H9 (cell line): ENCODE results near the gene HYDIN. TPM values are rescaled to one million over a fixed set of nuclear protein-coding genes. Genes with fewer than 3 reads are reported as not detected.
"Not testable (repeated sequence)": the region's sequence is repeated elsewhere in the genome, so short reads cannot be mapped to it uniquely, and the experiment has no call there.

Experiments
- DNase-seq: peaks from one replicate; pipeline ENCODE4 v3.0.0-alpha.2; 2017
- H2AFZ ChIP-seq: one replicate; pipeline ENCODE4 v1.6.1; 2013; ENCODE audit warnings: mild to moderate bottlenecking, low read length, control low read depth, moderate library complexity
- H2AK5ac ChIP-seq: 2 replicates; pipeline ENCODE4 v1.6.1; 2013; ENCODE audit warnings: low read length, control low read depth, mixed read lengths; ENCODE audit not compliant: insufficient read length
- H2BK120ac ChIP-seq: one replicate; pipeline ENCODE4 v1.6.1; 2013; ENCODE audit warnings: low read depth, mild to moderate bottlenecking, low read length, control low read depth, inconsistent platforms; ENCODE audit not compliant: poor library complexity, severe bottlenecking
- H2BK12ac ChIP-seq: 2 replicates; pipeline ENCODE4 v1.6.1; 2013; ENCODE audit warnings: low read length, control low read depth, mixed read lengths, low read depth; ENCODE audit not compliant: insufficient read length
- H2BK15ac ChIP-seq: 2 replicates; pipeline ENCODE4 v1.6.1; 2013; ENCODE audit warnings: low read depth, low read length, control low read depth
- H2BK20ac ChIP-seq: one replicate; pipeline ENCODE4 v1.6.1; 2013; ENCODE audit warnings: low read depth, mild to moderate bottlenecking, low read length, control low read depth, inconsistent platforms; ENCODE audit not compliant: poor library complexity, severe bottlenecking
- H2BK5ac ChIP-seq: 2 replicates; pipeline ENCODE4 v1.6.1; 2013; ENCODE audit warnings: low read length, control low read depth, mixed read lengths; ENCODE audit not compliant: insufficient read length
- H3K14ac ChIP-seq: 2 replicates; pipeline ENCODE4 v1.6.1; 2013; ENCODE audit warnings: low read length, control low read depth; ENCODE audit not compliant: insufficient read depth
- H3K18ac ChIP-seq: 2 replicates; pipeline ENCODE4 v1.6.1; 2013; ENCODE audit warnings: low read depth, mild to moderate bottlenecking, mixed read lengths, low read length, control low read depth; ENCODE audit not compliant: insufficient read length
- H3K23ac ChIP-seq: 2 replicates; pipeline ENCODE4 v1.6.1; 2013; ENCODE audit warnings: low read length, control low read depth, mixed read lengths, low read depth; ENCODE audit not compliant: insufficient read length
- H3K23me2 ChIP-seq: 2 replicates; pipeline ENCODE4 v1.6.1; 2013; ENCODE audit warnings: low read depth, mild to moderate bottlenecking, mixed read lengths, low read length, control low read depth; ENCODE audit not compliant: insufficient read length, poor library complexity, severe bottlenecking
- H3K27ac ChIP-seq: 2 replicates; pipeline ENCODE4 v1.5.1; 2013; ENCODE audit warnings: low read length, control low read depth, mixed read lengths, low read depth; ENCODE audit not compliant: insufficient read length
- H3K27me3 ChIP-seq: 2 replicates; pipeline ENCODE4 v1.6.1; 2013; ENCODE audit warnings: low read length, control low read depth, inconsistent platforms; ENCODE audit not compliant: insufficient read depth
- H3K4ac ChIP-seq: 2 replicates; pipeline ENCODE4 v1.6.1; 2013; ENCODE audit warnings: low read depth, mild to moderate bottlenecking, control low read depth, inconsistent platforms, low read length, moderate library complexity
- H3K4me1 ChIP-seq: 2 replicates; pipeline ENCODE4 v1.6.1; 2013; ENCODE audit warnings: low read length, control low read depth, inconsistent platforms; ENCODE audit not compliant: insufficient read depth
- H3K4me2 ChIP-seq: 2 replicates; pipeline ENCODE4 v1.6.1; 2013; ENCODE audit warnings: low read length, control low read depth, mixed read lengths; ENCODE audit not compliant: insufficient read length, insufficient read depth
- H3K56ac ChIP-seq: 2 replicates; pipeline ENCODE4 v1.6.1; 2013; ENCODE audit warnings: low read depth, mild to moderate bottlenecking, mixed read lengths, low read length, control low read depth; ENCODE audit not compliant: insufficient read length
- H3K79me1 ChIP-seq: 2 replicates; pipeline ENCODE4 v1.6.1; 2013; ENCODE audit warnings: low read depth, mild to moderate bottlenecking, moderate library complexity, low read length, control low read depth, inconsistent platforms; ENCODE audit not compliant: insufficient read depth, poor library complexity, severe bottlenecking
- H3K79me2 ChIP-seq: 2 replicates; pipeline ENCODE4 v1.6.1; 2013; ENCODE audit warnings: low read length, control low read depth, inconsistent platforms; ENCODE audit not compliant: insufficient read depth
- H3K9ac ChIP-seq: 2 replicates; pipeline ENCODE4 v1.6.1; 2013; ENCODE audit warnings: low read length, control low read depth, mixed read lengths; ENCODE audit not compliant: insufficient read length; ENCODE audit errors: extremely low read depth
- H3K9me3 ChIP-seq: one replicate; pipeline ENCODE4 v1.6.1; 2013; ENCODE audit warnings: low read depth, low read length, inconsistent platforms; ENCODE audit not compliant: control insufficient read depth
- H3T11ph ChIP-seq: one replicate; pipeline ENCODE4 v1.6.1; 2013; ENCODE audit warnings: mild to moderate bottlenecking, low read length, control low read depth, inconsistent platforms
- H4K20me1 ChIP-seq: one replicate; pipeline ENCODE4 v1.6.1; 2013; ENCODE audit not compliant: control insufficient read depth, insufficient read length, insufficient read depth
- H4K5ac ChIP-seq: 2 replicates; pipeline ENCODE4 v1.6.1; 2013; ENCODE audit warnings: low read depth, mild to moderate bottlenecking, mixed read lengths, low read length, control low read depth; ENCODE audit not compliant: insufficient read length
- H4K8ac ChIP-seq: replicated peaks from 2 replicates; pipeline ENCODE4 v1.6.1; 2013; ENCODE audit warnings: low read length, control low read depth, mixed read lengths, low read depth; ENCODE audit not compliant: insufficient read length
- H4K91ac ChIP-seq: 2 replicates; pipeline ENCODE4 v1.6.1; 2013; ENCODE audit warnings: low read depth, mild to moderate bottlenecking, moderate library complexity, mixed read lengths, low read length, control low read depth; ENCODE audit not compliant: insufficient read length
- H3K27ac Mint-ChIP-seq, 3 experiments: 2 replicates in 2 of 3; 3 replicates in 1 of 3; pipeline ENCODE4 v1.8.0; 2020 to 2021; ENCODE audit warnings: mixed read lengths in 3 of 3, mild to moderate bottlenecking in 1 of 3, moderate library complexity in 1 of 3
- H3K27me3 Mint-ChIP-seq: 2 replicates; pipeline ENCODE4 v1.8.0; 2021; ENCODE audit warnings: low read depth, mild to moderate bottlenecking, moderate library complexity, mixed read lengths
- H3K36me3 Mint-ChIP-seq, 3 experiments: 2 replicates in 2 of 3; 3 replicates in 1 of 3; pipeline ENCODE4 v1.8.0; 2020 to 2021; ENCODE audit warnings: low read depth in 3 of 3, mixed read lengths in 3 of 3; ENCODE audit not compliant: insufficient read depth in 1 of 3
- H3K4me1 Mint-ChIP-seq, 2 experiments: 2 replicates each; pipeline ENCODE4 v1.8.0; 2020; ENCODE audit warnings: mixed read lengths in 2 of 2
- H3K4me3 Mint-ChIP-seq, 2 experiments: 2 replicates in 1 of 2; 3 replicates in 1 of 2; pipeline ENCODE4 v1.8.0; 2020 to 2021; ENCODE audit warnings: mild to moderate bottlenecking in 2 of 2, mixed read lengths in 2 of 2, moderate library complexity in 1 of 2
- H3K9me3 Mint-ChIP-seq, 2 experiments: 2 replicates in 1 of 2; 3 replicates in 1 of 2; pipeline ENCODE4 v1.8.0; 2020; ENCODE audit warnings: mild to moderate bottlenecking in 2 of 2, mixed read lengths in 2 of 2, moderate library complexity in 1 of 2
- WGBS: extraction: QIAGEN DNeasy Blood & Tissue Kit; methylation state at CpG from one replicate; pipeline ENCODE4 v1.1.7; 2013; ENCODE audit warnings: missing lambda C conversion rate, low lambda C conversion rate, mixed read lengths; ENCODE audit not compliant: insufficient read length; ENCODE audit errors: extremely low coverage; 5-methylcytosine and 5-hydroxymethylcytosine counted together
- total RNA-seq: library from RNA; stranded (reverse); gene quantifications from 2 replicates; pipeline ENCODE4 v1.2.1, GENCODE V29; 2021

Gene HYDIN
- total RNA-seq, 1 experiment from 2014 or later = 1.7 TPM

DNA sequence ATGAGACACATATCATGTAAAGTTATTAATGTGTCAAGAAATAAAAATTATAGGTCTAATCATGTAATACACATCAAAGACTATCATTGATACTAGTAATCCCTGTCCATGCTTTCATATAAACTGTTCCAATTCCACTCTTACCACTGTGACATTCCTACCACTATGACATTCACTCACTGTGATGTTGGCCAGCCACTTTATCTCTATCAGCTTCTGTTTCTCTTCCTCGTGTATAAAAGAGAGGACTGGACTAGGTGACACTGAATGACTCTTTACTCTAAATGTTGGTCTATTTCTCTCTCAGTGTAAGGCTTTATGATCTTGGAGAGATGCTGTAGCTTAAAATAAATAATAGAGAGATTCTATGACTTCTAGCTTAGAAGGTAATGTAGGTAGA lies 150.3 kb downstream of the HYDIN start:
- not testable (repeated sequence) for H3K27ac Mint-ChIP-seq, H3K23me2 ChIP-seq, H3K27me3 Mint-ChIP-seq, H3K9me3 Mint-ChIP-seq, H3K4me2 ChIP-seq, H4K5ac ChIP-seq, H2AK5ac ChIP-seq, DNase-seq, H4K91ac ChIP-seq, H3K27me3 ChIP-seq, H4K8ac ChIP-seq, H4K20me1 ChIP-seq, H3K9ac ChIP-seq, H2BK12ac ChIP-seq, H3K23ac ChIP-seq, H2BK20ac ChIP-seq, H3K27ac ChIP-seq, H3K4ac ChIP-seq, H3K36me3 Mint-ChIP-seq, H3K14ac ChIP-seq, H3T11ph ChIP-seq, H3K4me3 Mint-ChIP-seq, H2AFZ ChIP-seq, H3K4me1 Mint-ChIP-seq, H2BK5ac ChIP-seq, H3K18ac ChIP-seq, H2BK15ac ChIP-seq, H3K79me2 ChIP-seq, H2BK120ac ChIP-seq, H3K79me1 ChIP-seq, H3K56ac ChIP-seq, H3K4me1 ChIP-seq, H3K9me3 ChIP-seq
- WGBS = no CpG with 5 or more reads among the region's 1 CpG

DNA sequence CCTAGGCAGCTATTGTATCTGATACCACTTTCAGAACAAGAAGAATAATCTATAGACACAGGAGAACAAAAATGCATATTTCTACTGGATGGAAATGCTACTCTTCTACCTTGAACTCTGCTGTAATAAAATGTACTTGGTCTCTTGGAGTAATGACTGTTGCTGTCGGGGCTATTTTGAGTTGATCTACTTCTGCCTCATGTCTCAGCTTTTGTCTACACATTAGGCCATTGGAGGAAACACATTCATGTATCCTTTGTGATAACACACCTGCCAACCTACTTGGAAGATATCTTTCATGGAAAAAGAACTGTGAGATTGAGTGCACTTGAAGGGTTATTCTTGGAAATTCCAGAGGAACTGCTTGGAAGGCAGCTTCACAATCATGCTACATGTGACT lies 159.9 kb downstream of the HYDIN start:
- H3K79me2 ChIP-seq, H3K27ac ChIP-seq, H3K9ac ChIP-seq, H3K4me2 ChIP-seq, H3K9me3 ChIP-seq, H2BK20ac ChIP-seq, H3K23ac ChIP-seq, H3K14ac ChIP-seq, H4K91ac ChIP-seq, H3K4me3 Mint-ChIP-seq, H2AFZ ChIP-seq, H3K4ac ChIP-seq, H2BK12ac ChIP-seq, DNase-seq, H3K4me1 Mint-ChIP-seq, H2BK5ac ChIP-seq, H3K9me3 Mint-ChIP-seq, H3K27me3 Mint-ChIP-seq, H3K36me3 Mint-ChIP-seq, H3K23me2 ChIP-seq, H3T11ph ChIP-seq, H2BK15ac ChIP-seq, H4K8ac ChIP-seq, H3K56ac ChIP-seq, H3K79me1 ChIP-seq, H3K27me3 ChIP-seq, H2BK120ac ChIP-seq, H2AK5ac ChIP-seq, H4K5ac ChIP-seq, H3K18ac ChIP-seq, H3K27ac Mint-ChIP-seq, H3K4me1 ChIP-seq, H4K20me1 ChIP-seq: not testable (repeated sequence)
- WGBS = no CpG with 5 or more reads among the region's 1 CpG
